Epithelial cell of esophagus (primary cell): Measurements from ENCODE around the gene NONO.
A peak's percentile ranks its signal among the peaks of the same experiment; 100 is the strongest.
"Not testable (repeated sequence)": the region's sequence is repeated elsewhere in the genome, so short reads cannot be mapped to it uniquely, and the experiment has no call there.

Experiments
- DNase-seq: peaks from one replicate; pipeline ENCODE4 v3.0.0; 2010; ENCODE audit warnings: low read depth
- H3K4me3 ChIP-seq: 2 replicates; pipeline ENCODE4 v1.5.1; 2011; ENCODE audit warnings: mild to moderate bottlenecking, low read length, control low read depth
- CTCF ChIP-seq: IDR thresholded peaks from 2 replicates; pipeline ENCODE4 v1.5.1; 2011; ENCODE audit warnings: low read depth, mild to moderate bottlenecking, low read length, control low read depth, inconsistent platforms; ENCODE audit not compliant: insufficient read depth; ENCODE audit errors: missing control alignments

NONO gene

DNA sequence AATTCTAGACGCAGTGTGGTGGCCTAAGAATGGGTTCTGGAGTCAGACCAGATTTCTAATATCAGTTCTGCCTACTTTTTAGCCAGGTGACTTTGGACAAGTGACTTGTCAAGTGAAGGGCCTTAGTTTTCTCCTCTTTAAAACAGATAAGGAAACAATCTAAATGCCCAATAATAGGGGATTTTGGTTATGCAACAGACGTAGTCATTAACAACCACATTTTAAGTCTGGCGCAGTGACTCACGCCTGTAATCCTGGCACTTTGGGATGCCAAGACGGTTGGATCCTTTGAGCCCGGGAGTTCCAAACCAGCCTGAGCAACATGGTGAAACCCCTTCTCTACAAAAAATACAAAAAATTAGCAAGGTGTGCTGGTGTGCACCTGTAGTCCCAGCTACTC, 27.4 kb upstream of the NONO start:
- no peak overlapping the region for H3K4me3 ChIP-seq
- no peak for TF ChIP-seq CTCF
- peak; percentile 28 for DNase-seq

GRCh38 chrX:71256856-71257255, 26.6 kb upstream of the NONO start:
- no peak for TF ChIP-seq CTCF
- DNase-seq = no peak
- H3K4me3 ChIP-seq = no peak overlapping the region

DNA sequence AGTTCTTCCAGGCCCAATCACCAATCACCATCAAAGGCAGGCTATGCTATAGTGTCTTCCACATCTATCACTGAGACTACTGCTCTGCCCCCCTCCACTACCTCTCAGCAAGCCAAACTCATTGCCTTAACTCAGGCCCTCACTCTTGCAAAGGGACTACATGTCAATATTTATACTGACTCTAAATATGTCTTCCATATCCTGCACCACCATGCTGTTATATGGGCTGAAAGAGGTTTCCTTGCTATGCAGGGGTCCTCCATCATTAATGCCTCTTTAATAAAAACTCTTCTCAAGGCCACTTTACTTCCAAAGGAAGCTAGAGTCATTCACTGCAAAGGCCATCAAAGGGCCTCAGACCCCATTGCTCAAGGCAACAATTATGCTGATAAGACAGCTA, 14.8 kb upstream of the NONO start:
- H3K4me3 ChIP-seq, DNase-seq: not testable (repeated sequence)

GRCh38 chrX:71269801-71270395, 13.5 kb upstream of the NONO start:
- TF ChIP-seq CTCF = no peak
- no peak overlapping the region for H3K4me3 ChIP-seq
- DNase-seq = no peak

- not testable (repeated sequence) for DNase-seq, H3K4me3 ChIP-seq
Measured at GRCh38 chrX:71272313-71272712, 11.1 kb upstream of the NONO start.

GRCh38 chrX:71281300-71281699, 2.1 kb upstream of the NONO start:
- not testable (repeated sequence) for H3K4me3 ChIP-seq, DNase-seq

DNA sequence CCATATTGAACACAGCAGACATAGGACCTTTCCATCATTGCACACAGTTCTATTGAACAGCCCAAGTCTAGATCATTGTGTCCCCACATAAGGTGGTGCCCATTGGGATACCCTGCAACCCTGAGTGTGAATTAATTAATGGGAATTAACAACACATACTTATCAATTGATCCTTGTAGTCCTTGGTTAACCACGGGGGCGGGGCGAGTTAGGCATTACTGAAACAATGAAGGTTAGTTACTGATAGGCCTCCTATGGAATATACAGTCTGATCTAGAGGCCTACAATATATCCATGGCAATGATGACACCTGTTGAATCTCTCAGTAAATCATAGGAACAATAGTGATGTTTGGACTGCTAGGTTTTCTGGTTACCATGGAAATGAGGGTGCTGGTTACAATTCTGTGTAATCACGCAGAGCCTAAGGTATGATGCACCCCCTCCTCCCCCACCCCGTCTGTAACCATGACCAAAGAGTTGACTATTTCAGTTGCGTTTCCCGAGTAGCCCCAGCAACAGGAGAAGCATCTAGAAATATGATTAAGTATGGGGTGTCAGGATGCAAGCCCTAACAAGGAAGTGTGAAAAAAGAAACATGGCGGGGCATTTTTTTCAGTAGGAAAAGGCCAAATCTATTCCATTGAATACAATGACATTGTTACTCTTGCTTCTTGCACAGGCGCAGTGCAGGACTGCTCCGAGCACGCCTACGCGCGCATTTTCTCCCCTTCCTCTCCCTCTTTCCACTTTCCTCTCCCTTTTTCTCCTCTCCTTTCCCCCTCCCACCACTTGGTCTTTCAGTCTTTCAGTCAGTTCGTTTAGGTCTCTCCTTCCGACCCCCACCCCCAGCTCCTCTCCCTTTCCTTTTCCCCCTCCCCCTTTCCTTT, 677 bp upstream of the NONO start:
- DNase-seq = peak; percentile 46
- H3K4me3 ChIP-seq = peak overlapping the region; percentile 54
- TF ChIP-seq CTCF = no peak

- TF ChIP-seq CTCF = no peak
- no peak for DNase-seq
- H3K4me3 ChIP-seq = peak overlapping the region; percentile 74
Measured at GRCh38 chrX:71285929-71286328, 2.5 kb downstream of the NONO start.
